ENCODE data around the gene MVP.
"Not testable (repeated sequence)": the region's sequence is repeated elsewhere in the genome, so short reads cannot be mapped to it uniquely, and the experiment has no call there.

The MVP gene

GRCh38 chr16:29844575-29845331, 24.5 kb downstream of the MVP start:
- no peak for DNase-seq

GRCh38 chr16:29845656-29846055, 25.4 kb downstream of the MVP start:
- no peak for DNase-seq

- peak; percentile 5 for DNase-seq
Measured at GRCh38 chr16:29848420-29849297, 28.4 kb downstream of the MVP start.

- DNase-seq = no peak
Measured at GRCh38 chr16:29849505-29849904, 29.2 kb downstream of the MVP start.

- DNase-seq = no peak
Measured at GRCh38 chr16:29850998-29851397, 30.7 kb downstream of the MVP start.

GRCh38 chr16:29852654-29853053, 32.4 kb downstream of the MVP start:
- DNase-seq = no peak

- DNase-seq = no peak
Measured at GRCh38 chr16:29854520-29855100, 34.3 kb downstream of the MVP start.

GRCh38 chr16:29857133-29857760, 37.0 kb downstream of the MVP start:
- no peak for DNase-seq

GRCh38 chr16:29858149-29858849, 38.0 kb downstream of the MVP start:
- no peak for DNase-seq

- no peak for DNase-seq
Measured at GRCh38 chr16:29858974-29859373, 38.7 kb downstream of the MVP start.

GRCh38 chr16:29860218-29860617, 40.0 kb downstream of the MVP start:
- no peak for DNase-seq

- DNase-seq = no peak
Measured at GRCh38 chr16:29862383-29862883, 42.2 kb downstream of the MVP start.

GRCh38 chr16:29862884-29863668, 42.8 kb downstream of the MVP start, which contains the start of gene CDIPT:
Gene CDIPT (minus strand): TSS chr16:29863226. CDS start chr16:29862857, 369 bp downstream.
- peak; percentile 90 for DNase-seq

- no peak for DNase-seq
Measured at GRCh38 chr16:29863669-29863984, 43.4 kb downstream of the MVP start.

- DNase-seq = no peak
Measured at GRCh38 chr16:29864205-29864604, 43.9 kb downstream of the MVP start.

GRCh38 chr16:29868396-29869009, 48.2 kb downstream of the MVP start:
- no peak for DNase-seq

GRCh38 chr16:29869067-29869466, 48.8 kb downstream of the MVP start:
- DNase-seq = not testable (repeated sequence)

- DNase-seq = no peak
Measured at GRCh38 chr16:29871822-29872546, 51.7 kb downstream of the MVP start.

- DNase-seq = no peak
Measured at GRCh38 chr16:29873319-29873718, 53.1 kb downstream of the MVP start.

- no peak for DNase-seq
Measured at GRCh38 chr16:29875206-29875605, 54.9 kb downstream of the MVP start.
